Uterus (tissue), 4 donors: Measurements from ENCODE around the gene UBE4B. TPM values are rescaled to one million over a fixed set of nuclear protein-coding genes. Genes with fewer than 3 reads are reported as not detected.

ENCODE experiments used
- DNase-seq, 2 donors: peaks; one replicate each; pipeline ENCODE4 v3.0.0-alpha.2; 2019 to 2020
- H3K27ac ChIP-seq, 2 donors: fragments of 200-600 bp; sonication (generic); 1 replicate in 1 of 2; 2 replicates in 1 of 2; pipeline ENCODE4 v1.5.1; 2016 to 2018
- H3K27me3 ChIP-seq, 2 donors: fragments of 200-600 bp; sonication (generic); one replicate each; pipeline ENCODE4 v1.5.1; 2018 to 2019; ENCODE audit warnings: control low read depth in 1 of 2
- H3K36me3 ChIP-seq, 2 donors: fragments of 200-600 bp; sonication (generic); one replicate each; pipeline ENCODE4 v1.5.1; 2019; ENCODE audit warnings: control low read depth in 1 of 2
- H3K4me1 ChIP-seq, 2 donors: fragments of 200-600 bp; sonication (generic); one replicate each; pipeline ENCODE4 v1.5.1; 2018 to 2019; ENCODE audit warnings: control low read depth in 1 of 2
- H3K4me3 ChIP-seq, 2 donors: fragments of 200-600 bp; sonication (generic); 1 replicate in 1 of 2; 2 replicates in 1 of 2; pipeline ENCODE4 v1.5.1; 2018 to 2019; ENCODE audit warnings: mild to moderate bottlenecking in 1 of 2
- H3K9me3 ChIP-seq, 2 donors: fragments of 200-600 bp; sonication (generic); one replicate each; pipeline ENCODE4 v1.5.1; 2019; ENCODE audit warnings: control low read depth in 1 of 2
- POLR2A ChIP-seq, 2 donors: fragments of 450-650 bp; IDR thresholded peaks; one replicate each; pipeline ENCODE4 v1.6.1; 2016; ENCODE audit warnings: antibody characterized with exemption in 2 of 2, mild to moderate bottlenecking in 1 of 2, moderate library complexity in 1 of 2
- intact Hi-C: fragments of 100-400 bp; cut with DNase I; formaldehyde crosslinking; loops from one replicate; pipeline ENCODE4 v1.15.1; 2023; ENCODE audit warnings: low total_unique reads
- total RNA-seq, 4 donors: library from RNA; depleted of rRNA in 3 of 4; stranded (reverse); fragments of >200 nt in 3 of 4; gene quantifications; one replicate each; pipeline versions ENCODE4 v1.1.0 to v1.2.4, GENCODE V29; 2014 to 2023
- TF ChIP-seq, protein P1 (sequence below), 4 experiments: fragments of 200-600 bp in 2 of 4; fragments of 450-650 bp in 2 of 4; sonication (generic) in 2 of 4; IDR thresholded peaks; one replicate each; pipeline ENCODE4 v1.5.1; 2016 to 2019; ENCODE audit warnings: antibody characterized with exemption in 4 of 4, mild to moderate bottlenecking in 2 of 4, moderate library complexity in 1 of 4
- donor health status: DM: yes; HTN: yes; CAD: no.

UBE4B gene
- total RNA-seq, 4 donors from 2014 or later: 15.4 to 54.2 (median 30.4) TPM

- Histone ChIP-seq H3K36me3 (no peaks in the 10 kb centered on the region), H3K4me3 (no peak overlapping the region), H3K27ac (peak overlapping the region; percentile 55 to 64), H3K4me1 (no peaks in the 10 kb centered on the region), H3K27me3 (no peaks in the 10 kb centered on the region), H3K9me3 (no peaks in the 10 kb centered on the region)
- TF ChIP-seq, protein P1, sequence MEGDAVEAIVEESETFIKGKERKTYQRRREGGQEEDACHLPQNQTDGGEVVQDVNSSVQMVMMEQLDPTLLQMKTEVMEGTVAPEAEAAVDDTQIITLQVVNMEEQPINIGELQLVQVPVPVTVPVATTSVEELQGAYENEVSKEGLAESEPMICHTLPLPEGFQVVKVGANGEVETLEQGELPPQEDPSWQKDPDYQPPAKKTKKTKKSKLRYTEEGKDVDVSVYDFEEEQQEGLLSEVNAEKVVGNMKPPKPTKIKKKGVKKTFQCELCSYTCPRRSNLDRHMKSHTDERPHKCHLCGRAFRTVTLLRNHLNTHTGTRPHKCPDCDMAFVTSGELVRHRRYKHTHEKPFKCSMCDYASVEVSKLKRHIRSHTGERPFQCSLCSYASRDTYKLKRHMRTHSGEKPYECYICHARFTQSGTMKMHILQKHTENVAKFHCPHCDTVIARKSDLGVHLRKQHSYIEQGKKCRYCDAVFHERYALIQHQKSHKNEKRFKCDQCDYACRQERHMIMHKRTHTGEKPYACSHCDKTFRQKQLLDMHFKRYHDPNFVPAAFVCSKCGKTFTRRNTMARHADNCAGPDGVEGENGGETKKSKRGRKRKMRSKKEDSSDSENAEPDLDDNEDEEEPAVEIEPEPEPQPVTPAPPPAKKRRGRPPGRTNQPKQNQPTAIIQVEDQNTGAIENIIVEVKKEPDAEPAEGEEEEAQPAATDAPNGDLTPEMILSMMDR (IDR thresholded peaks at IDR 0.05): no peak
- no peak for TF ChIP-seq POLR2A (IDR thresholded peaks at IDR 0.05)
- peak; percentile 31 to 58 for DNase-seq
- intact Hi-C loops: no loop called here
Measured at GRCh38 chr1:10122926-10123325, 90.2 kb downstream of the UBE4B start.

GRCh38 chr1:10128101-10128765, 95.5 kb downstream of the UBE4B start:
- intact Hi-C loops: no loop called here
- no peak overlapping the region for H3K27ac ChIP-seq
- H3K4me3 ChIP-seq: no peak overlapping the region
- no peaks in the 10 kb centered on the region for H3K27me3 ChIP-seq
- H3K4me1 ChIP-seq: no peaks in the 10 kb centered on the region
- H3K9me3 ChIP-seq: no peaks in the 10 kb centered on the region
- TF ChIP-seq POLR2A (IDR thresholded peaks at IDR 0.05): no peak
- TF ChIP-seq, protein P1 (IDR thresholded peaks at IDR 0.05): no peak
- no peaks in the 10 kb centered on the region for H3K36me3 ChIP-seq
- DNase-seq: no peak

DNA sequence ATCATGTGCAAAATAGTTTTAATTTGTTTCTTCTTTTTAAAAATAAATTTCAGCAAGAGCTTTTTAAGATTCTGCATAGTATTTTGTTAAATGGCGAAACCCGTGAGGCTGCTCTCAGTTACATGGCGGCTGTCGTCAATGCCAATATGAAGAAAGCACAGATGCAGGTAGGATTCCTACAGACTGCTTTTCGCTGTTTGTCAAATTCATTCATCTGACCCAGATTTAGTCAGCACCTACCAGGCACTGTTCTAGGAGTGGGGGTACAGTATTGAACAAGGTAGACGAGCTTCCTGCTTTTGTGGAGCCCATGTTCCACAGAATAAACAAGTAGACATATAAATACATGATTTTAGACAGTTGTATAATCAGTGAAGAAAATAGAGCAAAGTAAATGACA, 99.6 kb downstream of the UBE4B start:
- H3K27ac ChIP-seq: no peak overlapping the region
- H3K4me3 ChIP-seq: no peak overlapping the region
- H3K27me3 ChIP-seq: no peaks in the 10 kb centered on the region
- TF ChIP-seq, protein P1 (IDR thresholded peaks at IDR 0.05): no peak
- no peak for TF ChIP-seq POLR2A (IDR thresholded peaks at IDR 0.05)
- no peak for DNase-seq
- intact Hi-C loops: no loop called here
- H3K4me1 ChIP-seq: no peaks in the 10 kb centered on the region
- H3K9me3 ChIP-seq: no peaks in the 10 kb centered on the region
- H3K36me3 ChIP-seq: no peaks in the 10 kb centered on the region

- no peaks in the 10 kb centered on the region for H3K4me1 ChIP-seq
- H3K36me3 ChIP-seq: no peaks in the 10 kb centered on the region
- no peaks in the 10 kb centered on the region for H3K9me3 ChIP-seq
- no peak overlapping the region for H3K4me3 ChIP-seq
- no peak for TF ChIP-seq POLR2A (IDR thresholded peaks at IDR 0.05)
- TF ChIP-seq, protein P1 (IDR thresholded peaks at IDR 0.05): no peak
- H3K27me3 ChIP-seq: no peaks in the 10 kb centered on the region
- H3K27ac ChIP-seq: no peak overlapping the region
- intact Hi-C loops: no loop called here
- no peak for DNase-seq
Measured at GRCh38 chr1:10132852-10133251, 100.1 kb downstream of the UBE4B start.

DNA sequence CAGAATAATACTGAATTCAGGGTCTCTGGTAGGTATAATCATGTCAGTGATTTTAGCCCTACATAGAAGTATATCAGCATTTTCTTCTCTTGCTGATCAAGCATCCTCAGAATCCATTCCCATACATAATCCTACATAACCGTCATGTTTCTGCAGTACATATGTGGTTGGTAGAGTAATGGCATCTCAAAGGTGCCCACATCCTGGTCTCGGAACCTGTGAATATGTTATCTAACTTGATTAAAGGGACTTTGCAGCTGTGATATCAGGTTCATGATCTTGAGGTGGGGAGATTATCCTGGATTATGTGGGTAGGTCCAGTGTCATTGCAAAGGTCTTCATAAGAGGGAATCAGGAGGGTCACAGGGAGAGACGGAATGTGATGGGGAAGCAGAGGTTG, 108.2 kb downstream of the UBE4B start:
- Histone ChIP-seq H3K4me3 (no peak overlapping the region), H3K27me3 (no peaks in the 10 kb centered on the region), H3K4me1 (no peaks in the 10 kb centered on the region), H3K36me3 (no peaks in the 10 kb centered on the region), H3K9me3 (no peaks in the 10 kb centered on the region), H3K27ac (no peak overlapping the region)
- DNase-seq: no peak
- TF ChIP-seq, protein P1 (IDR thresholded peaks at IDR 0.05): no peak
- no peak for TF ChIP-seq POLR2A (IDR thresholded peaks at IDR 0.05)
- intact Hi-C loops: no loop called here
